IMR-90 (cell line): ENCODE data around the gene DHRS12. TPM values are rescaled to one million over a fixed set of nuclear protein-coding genes. Genes with fewer than 3 reads are reported as not detected.

Experiments
- ATAC-seq: fragments of 200-7000 bp; cut with Tn5 transposase; 2 replicates; pipeline ENCODE4 v1.9.1; 2020; ENCODE audit warnings: low read depth, mild to moderate bottlenecking, moderate library complexity
- BruUV-seq: library from RNA; stranded (reverse); fragments of 400-500 nt; replicated peaks from 2 replicates; lab custom pipeline; 2021; lab: Mats Ljungman, UMichigan
- CTCF ChIA-PET: fragments of 300-600 bp; formaldehyde crosslinking; extraction: SDS; loops from one replicate; lab custom pipeline; 2021; ENCODE audit warnings: antibody characterized with exemption; lab: Yijun Ruan, JAX
- POLR2A ChIA-PET: fragments of 300-600 bp; sonication (Branson Sonifier 250); formaldehyde crosslinking; loops from one replicate; lab custom pipeline; 2022; ENCODE audit warnings: antibody characterized with exemption; ENCODE audit not compliant: unreplicated experiment; lab: Charles Lee
- DNase-seq: peaks from one replicate; pipeline ENCODE4 v3.0.0; 2013
- H2AFZ ChIP-seq: replicated peaks from 2 replicates; pipeline ENCODE3; 2013; ENCODE audit warnings: low read length, mild to moderate bottlenecking; ENCODE audit not compliant: poor library complexity
- H2AK5ac ChIP-seq: 2 replicates; pipeline ENCODE4 v1.6.1; 2013; ENCODE audit warnings: low read depth, low read length, inconsistent platforms
- H2AK9ac ChIP-seq: replicated peaks from 2 replicates; pipeline ENCODE3; 2013; ENCODE audit warnings: mild to moderate bottlenecking, low read depth, low read length, moderate library complexity; ENCODE audit not compliant: poor library complexity
- H2BK120ac ChIP-seq: 2 replicates; pipeline ENCODE4 v1.6.1; 2013; ENCODE audit warnings: low read depth, low read length, inconsistent platforms
- H2BK15ac ChIP-seq: 3 replicates; pipeline ENCODE4 v1.6.1; 2013; ENCODE audit warnings: low read depth, low read length, inconsistent platforms
- H2BK20ac ChIP-seq: 2 replicates; pipeline ENCODE4 v1.6.1; 2013; ENCODE audit warnings: low read depth, mild to moderate bottlenecking, inconsistent platforms, low read length, moderate library complexity
- H2BK5ac ChIP-seq: 2 replicates; pipeline ENCODE4 v1.6.1; 2013; ENCODE audit warnings: mild to moderate bottlenecking, low read depth, low read length, inconsistent platforms; ENCODE audit not compliant: poor library complexity, severe bottlenecking
- H3K14ac ChIP-seq: replicated peaks from 2 replicates; pipeline ENCODE4 v1.6.1; 2013; ENCODE audit warnings: low read depth, low read length, inconsistent platforms
- H3K18ac ChIP-seq: 2 replicates; pipeline ENCODE4 v1.6.1; 2013; ENCODE audit warnings: low read depth, low read length, control low read depth
- H3K23ac ChIP-seq: 2 replicates; pipeline ENCODE4 v1.6.1; 2013; ENCODE audit warnings: low read depth, low read length, inconsistent platforms
- H3K27ac ChIP-seq: 2 replicates; pipeline ENCODE4 v1.5.1; 2013; ENCODE audit warnings: mild to moderate bottlenecking, control low read depth, low read length; ENCODE audit not compliant: insufficient read depth
- H3K27me3 ChIP-seq: 2 replicates; pipeline ENCODE4 v1.6.1; 2013; ENCODE audit warnings: low read length; ENCODE audit not compliant: control insufficient read depth, insufficient read depth
- H3K36me3 ChIP-seq: 2 replicates; pipeline ENCODE4 v1.6.1; 2013; ENCODE audit warnings: low read length, mixed read lengths; ENCODE audit not compliant: control insufficient read depth, insufficient read depth
- H3K4ac ChIP-seq: 2 replicates; pipeline ENCODE4 v1.6.1; 2013; ENCODE audit warnings: low read depth, low read length, inconsistent platforms
- H3K4me1 ChIP-seq: 2 replicates; pipeline ENCODE4 v1.6.1; 2013; ENCODE audit warnings: low read length, mixed read lengths; ENCODE audit not compliant: control insufficient read depth, insufficient read depth
- H3K4me2 ChIP-seq: 2 replicates; pipeline ENCODE4 v1.6.1; 2013; ENCODE audit warnings: low read depth, mild to moderate bottlenecking, control low read depth, low read length, moderate library complexity
- H3K4me3 ChIP-seq: 2 replicates; pipeline ENCODE4 v1.5.1; 2013; ENCODE audit warnings: low read depth, mild to moderate bottlenecking, control low read depth, low read length, moderate library complexity; ENCODE audit not compliant: insufficient read depth
- H3K56ac ChIP-seq: 2 replicates; pipeline ENCODE4 v1.6.1; 2013; ENCODE audit warnings: low read length, inconsistent platforms; ENCODE audit not compliant: insufficient read depth; ENCODE audit errors: extremely low read depth
- H3K79me1 ChIP-seq, 2 experiments: 2 replicates each; pipeline ENCODE4 v1.6.1; 2013; ENCODE audit warnings: low read length in 2 of 2, inconsistent platforms in 1 of 2, low read depth in 1 of 2
- H3K9ac ChIP-seq: 2 replicates; pipeline ENCODE4 v1.6.1; 2013; ENCODE audit warnings: low read depth, low read length, control low read depth
- H3K9me1 ChIP-seq: 2 replicates; pipeline ENCODE4 v1.6.1; 2013; ENCODE audit warnings: low read length, inconsistent platforms; ENCODE audit not compliant: insufficient read depth
- H3K9me3 ChIP-seq: 2 replicates; pipeline ENCODE4 v1.6.1; 2013; ENCODE audit warnings: low read length; ENCODE audit not compliant: control insufficient read depth, insufficient read depth
- H4K20me1 ChIP-seq: 2 replicates; pipeline ENCODE4 v1.6.1; 2013; ENCODE audit warnings: low read length, inconsistent platforms; ENCODE audit not compliant: insufficient read depth
- H4K5ac ChIP-seq: 2 replicates; pipeline ENCODE4 v1.6.1; 2013; ENCODE audit warnings: mild to moderate bottlenecking, low read depth, low read length, control low read depth
- H4K8ac ChIP-seq, 2 experiments: 2 replicates each; pipeline ENCODE4 v1.6.1; 2013; ENCODE audit warnings: low read depth in 2 of 2, low read length in 2 of 2, control low read depth in 1 of 2, inconsistent platforms in 1 of 2
- H4K91ac ChIP-seq: 2 replicates; pipeline ENCODE4 v1.6.1; 2013; ENCODE audit warnings: low read depth, low read length, inconsistent platforms; ENCODE audit not compliant: insufficient read depth
- CEBPB ChIP-seq: IDR thresholded peaks from 2 replicates; pipeline ENCODE4 v1.6.1; 2012; ENCODE audit warnings: low read depth, low read length, improper control_type of control experiment
- CHD1 ChIP-seq: IDR thresholded peaks from 2 replicates; pipeline ENCODE4 v1.6.1; 2012; ENCODE audit warnings: low read depth, low read length, improper control_type of control experiment
- CTCF ChIP-seq: conservative IDR thresholded peaks from 2 replicates; pipeline ENCODE4 v1.5.1; 2012; ENCODE audit warnings: mild to moderate bottlenecking, low read depth, low read length, improper control_type of control experiment
- FOS ChIP-seq: fragments of 150-350 bp; IDR thresholded peaks from 2 replicates; pipeline ENCODE4 v1.6.1; 2016; ENCODE audit warnings: low read depth, low read length
- POLR2A ChIP-seq: IDR thresholded peaks from 2 replicates; pipeline ENCODE4 v1.6.1; 2012; ENCODE audit warnings: mild to moderate bottlenecking, low read depth, low read length
- RAD21 ChIP-seq: IDR thresholded peaks from 2 replicates; pipeline ENCODE4 v1.6.1; 2012; ENCODE audit warnings: low read length, improper control_type of control experiment
- RCOR1 ChIP-seq: IDR thresholded peaks from 2 replicates; pipeline ENCODE4 v1.6.1; 2012; ENCODE audit warnings: mild to moderate bottlenecking, low read length, improper control_type of control experiment; ENCODE audit not compliant: insufficient replicate concordance
- RFX5 ChIP-seq: IDR thresholded peaks from 2 replicates; pipeline ENCODE4 v1.8.0; 2012; ENCODE audit warnings: low read depth, mild to moderate bottlenecking, low read length, moderate library complexity
- WGBS, 2 experiments: methylation state at CpG; one replicate each; pipeline versions ENCODE4 v1.1.5 to v1.1.7; 2013; ENCODE audit warnings: missing lambda C conversion rate in 2 of 2; ENCODE audit not compliant: insufficient read length in 1 of 2; ENCODE audit errors: extremely low coverage in 2 of 2; 5-methylcytosine and 5-hydroxymethylcytosine counted together
- dilution Hi-C: fragments of 300-500 bp; cut with HindIII; formaldehyde crosslinking; loops from one replicate; pipeline ENCODE4 v1.14.3; 2018; ENCODE audit warnings: low sequenced_read_pairs; ENCODE audit not compliant: unreplicated experiment
- in situ Hi-C: fragments of 300-500 bp; cut with MboI; formaldehyde crosslinking; loops from 3 replicates; pipeline ENCODE4 v1.14.3; 2019; ENCODE audit warnings: low sequenced_read_pairs, inconsistent platforms, mixed read lengths
- intact Hi-C: fragments of 100-400 bp; cut with micrococcal nuclease; formaldehyde crosslinking; loops from 2 replicates; pipeline ENCODE4 v1.10.0; 2022
- polyA plus RNA-seq, 3 experiments: library from polyadenylated mRNA; depleted of rRNA; stranded (reverse); fragments of >200 nt; gene quantifications; 2 replicates each; pipeline ENCODE4 v1.2.3, GENCODE V29; 2012; ENCODE audit warnings: low replicate concordance in 1 of 3
- total RNA-seq: library from RNA; depleted of rRNA; stranded (reverse); fragments of >200 nt; gene quantifications from 2 replicates; pipeline ENCODE4 v1.2.3, GENCODE V29; 2012

DHRS12 gene
- total and polyA plus RNA-seq, 2 of the 4 experiments (the other 2 are of a cell fraction): 1.3 to 1.6 TPM

GRCh38 chr13:51826606-51827005 lies 22.6 kb upstream of the DHRS12 start:
- no peak overlapping the region for H2BK5ac ChIP-seq
- no peak overlapping the region for H4K91ac ChIP-seq
- no peak overlapping the region for H4K8ac ChIP-seq
- ATAC-seq (no peak), DNase-seq (no peak)
- intact Hi-C loops (no loop called here), in situ Hi-C loops (no loop called here), dilution Hi-C loops (no loop called here)
- H3K36me3 ChIP-seq: no peaks in the 10 kb centered on the region
- H3K79me1 ChIP-seq: no peaks in the 10 kb centered on the region
- no peaks in the 10 kb centered on the region for H3K9me1 ChIP-seq
- POLR2A ChIA-PET: no interaction called here
- CTCF ChIA-PET: no interaction called here
- H4K20me1 ChIP-seq: no peaks in the 10 kb centered on the region
- no TSS peak for BruUV-seq
- 10% methylated on average over 5 of the region's 7 CpGs; no CpG with 5 or more reads in 1 of the 2 experiments for WGBS, 2 experiments
- H3K27me3 ChIP-seq: peaks cover 64% of the 10 kb centered on the region
- no peak overlapping the region for H2AFZ ChIP-seq
- no peak overlapping the region for H3K4me3 ChIP-seq
- no peaks in the 10 kb centered on the region for H3K9me3 ChIP-seq
- no peak overlapping the region for H3K23ac ChIP-seq
- H3K56ac ChIP-seq: no peak overlapping the region
- TF ChIP-seq POLR2A (no peak), RAD21 (no peak), CEBPB (no peak), RCOR1 (no peak), FOS (no peak), CHD1 (no peak), RFX5 (no peak), CTCF (no peak)
- no peak overlapping the region for H2AK5ac ChIP-seq
- H3K4me1 ChIP-seq: no peaks in the 10 kb centered on the region
- H2BK120ac ChIP-seq: no peak overlapping the region
- no peak overlapping the region for H3K18ac ChIP-seq
- H3K27ac ChIP-seq: no peak overlapping the region
- no peak overlapping the region for H4K5ac ChIP-seq
- no peak overlapping the region for H2BK15ac ChIP-seq
- H3K14ac ChIP-seq: no peak overlapping the region
- H3K4ac ChIP-seq: no peak overlapping the region
- H3K4me2 ChIP-seq: no peak overlapping the region
- no peak overlapping the region for H2AK9ac ChIP-seq
- H3K9ac ChIP-seq: no peak overlapping the region
- H2BK20ac ChIP-seq: no peak overlapping the region
